A673 (cell line): ENCODE measurements around the gene SMOC1.

Source experiments
- CTCF ChIP-seq: fragments of 300-800, 200-600 bp; sonication (generic); conservative IDR thresholded peaks from 2 replicates; pipeline ENCODE4 v1.5.1; 2017; ENCODE audit warnings: low read depth, mild to moderate bottlenecking, antibody characterized with exemption, low read length, moderate library complexity, mixed read lengths
- EZH2 ChIP-seq: fragments of 200-600 bp; sonication (generic); IDR thresholded peaks from 2 replicates; pipeline ENCODE4 v1.6.1; 2017; ENCODE audit warnings: borderline replicate concordance, low read depth, mild to moderate bottlenecking, mixed read lengths, antibody characterized with exemption, low read length; ENCODE audit not compliant: poor library complexity, severe bottlenecking

GRCh38 chr14:69855180-69855832 lies 23.9 kb upstream of the SMOC1 start:
- TF ChIP-seq CTCF, result no peak
- no peak for TF ChIP-seq EZH2
